CD4-positive, alpha-beta T cell treated with Interleukin-17A for 4 hours (primary cell): ENCODE measurements around the gene CHRNA3.

Source experiments
- DNase-seq: peaks from one replicate; pipeline ENCODE4 v3.0.0-alpha.2; 2020; ENCODE audit warnings: mixed read lengths

The CHRNA3 gene

DNA sequence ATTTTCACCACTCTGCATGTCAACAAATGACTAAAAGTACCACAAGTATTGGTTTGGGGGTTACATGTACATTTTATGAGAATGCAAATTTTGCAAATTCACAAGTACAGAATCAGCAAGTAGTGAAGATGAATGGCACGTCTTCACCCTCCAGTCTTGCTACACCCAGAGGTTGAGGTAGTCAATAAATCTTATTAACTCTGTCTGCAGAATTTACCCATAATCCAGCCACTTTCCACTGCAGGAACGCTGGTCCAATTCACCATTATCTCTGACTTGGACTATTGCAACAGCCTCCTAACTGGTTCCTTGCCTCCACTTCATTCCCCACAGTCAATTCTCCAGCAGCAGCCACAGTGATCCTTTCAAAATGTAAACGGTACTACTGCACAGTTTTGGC is 70.0 kb downstream of the CHRNA3 start:
- no peak for DNase-seq

DNA sequence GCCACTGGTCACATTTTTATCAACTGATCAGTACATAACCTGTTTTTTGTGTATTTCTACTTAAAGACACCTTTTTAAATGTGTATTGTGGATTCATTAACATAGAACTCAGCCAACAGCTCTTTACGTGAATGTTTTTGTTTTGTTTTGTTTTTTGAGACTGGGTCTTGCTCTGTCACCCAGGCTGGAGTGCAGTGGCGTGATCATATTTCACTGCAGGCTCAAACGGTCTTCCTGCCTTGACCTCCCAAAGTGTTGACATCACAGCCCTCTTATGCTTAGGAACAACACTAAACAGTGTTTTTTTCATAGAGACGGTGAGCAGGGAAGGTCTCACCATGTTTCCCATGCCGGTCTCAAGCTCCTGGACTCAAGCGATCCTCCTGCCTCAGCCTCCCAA is 70.6 kb downstream of the CHRNA3 start:
- no peak for DNase-seq
